IMR-90 (cell line): ENCODE data around the gene F13A1. TPM values are rescaled to one million over a fixed set of nuclear protein-coding genes. Genes with fewer than 3 reads are reported as not detected.

Source experiments
- ATAC-seq: fragments of 200-7000 bp; cut with Tn5 transposase; 2 replicates; pipeline ENCODE4 v1.9.1; 2020; ENCODE audit warnings: low read depth, mild to moderate bottlenecking, moderate library complexity
- BruUV-seq: library from RNA; stranded (reverse); fragments of 400-500 nt; replicated peaks from 2 replicates; lab custom pipeline; 2021; lab: Mats Ljungman, UMichigan
- CTCF ChIA-PET: fragments of 300-600 bp; formaldehyde crosslinking; extraction: SDS; loops from one replicate; lab custom pipeline; 2021; ENCODE audit warnings: antibody characterized with exemption; lab: Yijun Ruan, JAX
- POLR2A ChIA-PET: fragments of 300-600 bp; sonication (Branson Sonifier 250); formaldehyde crosslinking; loops from one replicate; lab custom pipeline; 2022; ENCODE audit warnings: antibody characterized with exemption; ENCODE audit not compliant: unreplicated experiment; lab: Charles Lee
- DNase-seq: peaks from one replicate; pipeline ENCODE4 v3.0.0; 2013
- H2AFZ ChIP-seq: replicated peaks from 2 replicates; pipeline ENCODE3; 2013; ENCODE audit warnings: low read length, mild to moderate bottlenecking; ENCODE audit not compliant: poor library complexity
- H2AK5ac ChIP-seq: 2 replicates; pipeline ENCODE4 v1.6.1; 2013; ENCODE audit warnings: low read depth, low read length, inconsistent platforms
- H2AK9ac ChIP-seq: replicated peaks from 2 replicates; pipeline ENCODE3; 2013; ENCODE audit warnings: mild to moderate bottlenecking, low read depth, low read length, moderate library complexity; ENCODE audit not compliant: poor library complexity
- H2BK120ac ChIP-seq: 2 replicates; pipeline ENCODE4 v1.6.1; 2013; ENCODE audit warnings: low read depth, low read length, inconsistent platforms
- H2BK15ac ChIP-seq: 3 replicates; pipeline ENCODE4 v1.6.1; 2013; ENCODE audit warnings: low read depth, low read length, inconsistent platforms
- H2BK20ac ChIP-seq: 2 replicates; pipeline ENCODE4 v1.6.1; 2013; ENCODE audit warnings: low read depth, mild to moderate bottlenecking, inconsistent platforms, low read length, moderate library complexity
- H2BK5ac ChIP-seq: 2 replicates; pipeline ENCODE4 v1.6.1; 2013; ENCODE audit warnings: mild to moderate bottlenecking, low read depth, low read length, inconsistent platforms; ENCODE audit not compliant: poor library complexity, severe bottlenecking
- H3K14ac ChIP-seq: replicated peaks from 2 replicates; pipeline ENCODE4 v1.6.1; 2013; ENCODE audit warnings: low read depth, low read length, inconsistent platforms
- H3K18ac ChIP-seq: 2 replicates; pipeline ENCODE4 v1.6.1; 2013; ENCODE audit warnings: low read depth, low read length, control low read depth
- H3K23ac ChIP-seq: 2 replicates; pipeline ENCODE4 v1.6.1; 2013; ENCODE audit warnings: low read depth, low read length, inconsistent platforms
- H3K27ac ChIP-seq: 2 replicates; pipeline ENCODE4 v1.5.1; 2013; ENCODE audit warnings: mild to moderate bottlenecking, control low read depth, low read length; ENCODE audit not compliant: insufficient read depth
- H3K27me3 ChIP-seq: 2 replicates; pipeline ENCODE4 v1.6.1; 2013; ENCODE audit warnings: low read length; ENCODE audit not compliant: control insufficient read depth, insufficient read depth
- H3K36me3 ChIP-seq: 2 replicates; pipeline ENCODE4 v1.6.1; 2013; ENCODE audit warnings: low read length, mixed read lengths; ENCODE audit not compliant: control insufficient read depth, insufficient read depth
- H3K4ac ChIP-seq: 2 replicates; pipeline ENCODE4 v1.6.1; 2013; ENCODE audit warnings: low read depth, low read length, inconsistent platforms
- H3K4me1 ChIP-seq: 2 replicates; pipeline ENCODE4 v1.6.1; 2013; ENCODE audit warnings: low read length, mixed read lengths; ENCODE audit not compliant: control insufficient read depth, insufficient read depth
- H3K4me2 ChIP-seq: 2 replicates; pipeline ENCODE4 v1.6.1; 2013; ENCODE audit warnings: low read depth, mild to moderate bottlenecking, control low read depth, low read length, moderate library complexity
- H3K4me3 ChIP-seq: 2 replicates; pipeline ENCODE4 v1.5.1; 2013; ENCODE audit warnings: low read depth, mild to moderate bottlenecking, control low read depth, low read length, moderate library complexity; ENCODE audit not compliant: insufficient read depth
- H3K56ac ChIP-seq: 2 replicates; pipeline ENCODE4 v1.6.1; 2013; ENCODE audit warnings: low read length, inconsistent platforms; ENCODE audit not compliant: insufficient read depth; ENCODE audit errors: extremely low read depth
- H3K79me1 ChIP-seq, 2 experiments: 2 replicates each; pipeline ENCODE4 v1.6.1; 2013; ENCODE audit warnings: low read length in 2 of 2, inconsistent platforms in 1 of 2, low read depth in 1 of 2
- H3K9ac ChIP-seq: 2 replicates; pipeline ENCODE4 v1.6.1; 2013; ENCODE audit warnings: low read depth, low read length, control low read depth
- H3K9me1 ChIP-seq: 2 replicates; pipeline ENCODE4 v1.6.1; 2013; ENCODE audit warnings: low read length, inconsistent platforms; ENCODE audit not compliant: insufficient read depth
- H3K9me3 ChIP-seq: 2 replicates; pipeline ENCODE4 v1.6.1; 2013; ENCODE audit warnings: low read length; ENCODE audit not compliant: control insufficient read depth, insufficient read depth
- H4K20me1 ChIP-seq: 2 replicates; pipeline ENCODE4 v1.6.1; 2013; ENCODE audit warnings: low read length, inconsistent platforms; ENCODE audit not compliant: insufficient read depth
- H4K5ac ChIP-seq: 2 replicates; pipeline ENCODE4 v1.6.1; 2013; ENCODE audit warnings: mild to moderate bottlenecking, low read depth, low read length, control low read depth
- H4K8ac ChIP-seq, 2 experiments: 2 replicates each; pipeline ENCODE4 v1.6.1; 2013; ENCODE audit warnings: low read depth in 2 of 2, low read length in 2 of 2, control low read depth in 1 of 2, inconsistent platforms in 1 of 2
- H4K91ac ChIP-seq: 2 replicates; pipeline ENCODE4 v1.6.1; 2013; ENCODE audit warnings: low read depth, low read length, inconsistent platforms; ENCODE audit not compliant: insufficient read depth
- BHLHE40 ChIP-seq: fragments of 150-350 bp; IDR thresholded peaks from 2 replicates; pipeline ENCODE4 v1.6.1; 2016; ENCODE audit warnings: mild to moderate bottlenecking, low read depth, low read length
- CEBPB ChIP-seq: IDR thresholded peaks from 2 replicates; pipeline ENCODE4 v1.6.1; 2012; ENCODE audit warnings: low read depth, low read length, improper control_type of control experiment
- CHD1 ChIP-seq: IDR thresholded peaks from 2 replicates; pipeline ENCODE4 v1.6.1; 2012; ENCODE audit warnings: low read depth, low read length, improper control_type of control experiment
- FOS ChIP-seq: fragments of 150-350 bp; IDR thresholded peaks from 2 replicates; pipeline ENCODE4 v1.6.1; 2016; ENCODE audit warnings: low read depth, low read length
- MAFK ChIP-seq: IDR thresholded peaks from 2 replicates; pipeline ENCODE4 v1.6.1; 2012; ENCODE audit warnings: low read depth, low read length, improper control_type of control experiment
- MAZ ChIP-seq: IDR thresholded peaks from 2 replicates; pipeline ENCODE4 v1.6.1; 2012; ENCODE audit warnings: low read depth, mild to moderate bottlenecking, low read length, improper control_type of control experiment, moderate library complexity, borderline replicate concordance
- MXI1 ChIP-seq: IDR thresholded peaks from 2 replicates; pipeline ENCODE4 v1.6.1; 2012; ENCODE audit warnings: low read depth, mild to moderate bottlenecking, low read length, moderate library complexity, borderline replicate concordance
- NFE2L2 ChIP-seq: fragments of 150-350 bp; IDR thresholded peaks from 2 replicates; pipeline ENCODE4 v1.6.1; 2016; ENCODE audit warnings: low read depth, mild to moderate bottlenecking, low read length
- POLR2A ChIP-seq: IDR thresholded peaks from 2 replicates; pipeline ENCODE4 v1.6.1; 2012; ENCODE audit warnings: mild to moderate bottlenecking, low read depth, low read length
- RAD21 ChIP-seq: IDR thresholded peaks from 2 replicates; pipeline ENCODE4 v1.6.1; 2012; ENCODE audit warnings: low read length, improper control_type of control experiment
- RCOR1 ChIP-seq: IDR thresholded peaks from 2 replicates; pipeline ENCODE4 v1.6.1; 2012; ENCODE audit warnings: mild to moderate bottlenecking, low read length, improper control_type of control experiment; ENCODE audit not compliant: insufficient replicate concordance
- RFX5 ChIP-seq: IDR thresholded peaks from 2 replicates; pipeline ENCODE4 v1.8.0; 2012; ENCODE audit warnings: low read depth, mild to moderate bottlenecking, low read length, moderate library complexity
- SMC3 ChIP-seq: fragments of 150-350 bp; IDR thresholded peaks from 2 replicates; pipeline ENCODE4 v1.6.1; 2016; ENCODE audit warnings: low read depth, mild to moderate bottlenecking, antibody characterized with exemption, low read length, moderate library complexity
- WGBS, 2 experiments: methylation state at CpG; one replicate each; pipeline versions ENCODE4 v1.1.5 to v1.1.7; 2013; ENCODE audit warnings: missing lambda C conversion rate in 2 of 2; ENCODE audit not compliant: insufficient read length in 1 of 2; ENCODE audit errors: extremely low coverage in 2 of 2; 5-methylcytosine and 5-hydroxymethylcytosine counted together
- dilution Hi-C: fragments of 300-500 bp; cut with HindIII; formaldehyde crosslinking; loops from one replicate; pipeline ENCODE4 v1.14.3; 2018; ENCODE audit warnings: low sequenced_read_pairs; ENCODE audit not compliant: unreplicated experiment
- in situ Hi-C: fragments of 300-500 bp; cut with MboI; formaldehyde crosslinking; loops from 3 replicates; pipeline ENCODE4 v1.14.3; 2019; ENCODE audit warnings: low sequenced_read_pairs, inconsistent platforms, mixed read lengths
- intact Hi-C: fragments of 100-400 bp; cut with micrococcal nuclease; formaldehyde crosslinking; loops from 2 replicates; pipeline ENCODE4 v1.10.0; 2022
- polyA plus RNA-seq, 3 experiments: library from polyadenylated mRNA; depleted of rRNA; stranded (reverse); fragments of >200 nt; gene quantifications; 2 replicates each; pipeline ENCODE4 v1.2.3, GENCODE V29; 2012; ENCODE audit warnings: low replicate concordance in 1 of 3
- total RNA-seq: library from RNA; depleted of rRNA; stranded (reverse); fragments of >200 nt; gene quantifications from 2 replicates; pipeline ENCODE4 v1.2.3, GENCODE V29; 2012
- TF ChIP-seq, protein P1 (sequence below): fragments of 150-350 bp; IDR thresholded peaks from 2 replicates; pipeline ENCODE4 v1.6.1; 2017; ENCODE audit warnings: mild to moderate bottlenecking, antibody characterized with exemption, low read length, low read depth
- TF ChIP-seq, protein P2 (sequence below): conservative IDR thresholded peaks from 2 replicates; pipeline ENCODE4 v1.5.1; 2012; ENCODE audit warnings: mild to moderate bottlenecking, low read depth, low read length, improper control_type of control experiment
- TF ChIP-seq, protein P3 (sequence below): fragments of 150-350 bp; IDR thresholded peaks from 2 replicates; pipeline ENCODE4 v1.6.1; 2016; ENCODE audit warnings: low read depth, mild to moderate bottlenecking, low read length, moderate library complexity, borderline replicate concordance

F13A1 gene
- total and polyA plus RNA-seq, 2 of the 4 experiments (the other 2 are of a cell fraction), result not detected

DNA sequence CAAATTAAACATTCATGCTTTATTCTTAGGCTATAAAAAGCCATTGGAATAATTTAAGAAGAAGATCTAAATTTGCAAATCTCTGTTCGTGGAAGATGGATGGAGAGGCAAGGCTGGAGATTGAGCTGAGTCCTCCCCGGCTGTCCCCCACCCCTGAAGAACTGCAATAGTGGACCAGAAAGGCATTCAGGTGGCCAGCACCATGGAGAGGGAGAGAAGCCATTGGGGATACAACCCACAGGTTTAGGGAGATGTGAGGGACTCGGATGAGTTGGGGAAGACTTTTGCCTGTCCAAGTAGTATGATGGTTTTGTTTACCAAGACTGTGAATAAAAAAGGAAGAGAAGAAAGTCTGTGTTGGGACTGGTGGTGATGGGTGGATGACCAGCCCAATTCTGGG is 120.8 kb downstream of the F13A1 start:
- in situ Hi-C loops (no loop called here), intact Hi-C loops (no loop called here), dilution Hi-C loops (no loop called here)
- Histone ChIP-seq H3K14ac (no peak overlapping the region), H2AFZ (no peak overlapping the region), H2BK20ac (no peak overlapping the region), H2AK5ac (no peak overlapping the region), H3K9me3 (peaks cover 22% of the 10 kb centered on the region), H3K27me3 (no peaks in the 10 kb centered on the region), H2BK120ac (no peak overlapping the region), H4K5ac (no peak overlapping the region), H4K20me1 (no peaks in the 10 kb centered on the region), H2BK15ac (no peak overlapping the region), H3K9me1 (no peaks in the 10 kb centered on the region), H3K79me1 (no peaks in the 10 kb centered on the region), H3K23ac (no peak overlapping the region), H3K18ac (no peak overlapping the region), H3K4me2 (no peak overlapping the region), H3K4ac (no peak overlapping the region), H4K8ac (no peak overlapping the region), H3K36me3 (no peaks in the 10 kb centered on the region), H2AK9ac (no peak overlapping the region), H4K91ac (no peak overlapping the region), H3K56ac (no peak overlapping the region), H3K4me3 (no peak overlapping the region), H2BK5ac (no peak overlapping the region), H3K27ac (no peak overlapping the region), H3K4me1 (no peaks in the 10 kb centered on the region), H3K9ac (no peak overlapping the region)
- CTCF ChIA-PET, result no interaction called here
- WGBS, 2 experiments, result no CpG with 5 or more reads among the region's 3 CpGs
- DNase-seq (no peak), ATAC-seq (no peak)
- POLR2A ChIA-PET, result no interaction called here
- TF ChIP-seq POLR2A, result no peak
- no peak for TF ChIP-seq MXI1
- no peak for TF ChIP-seq FOS
- TF ChIP-seq, protein P1, sequence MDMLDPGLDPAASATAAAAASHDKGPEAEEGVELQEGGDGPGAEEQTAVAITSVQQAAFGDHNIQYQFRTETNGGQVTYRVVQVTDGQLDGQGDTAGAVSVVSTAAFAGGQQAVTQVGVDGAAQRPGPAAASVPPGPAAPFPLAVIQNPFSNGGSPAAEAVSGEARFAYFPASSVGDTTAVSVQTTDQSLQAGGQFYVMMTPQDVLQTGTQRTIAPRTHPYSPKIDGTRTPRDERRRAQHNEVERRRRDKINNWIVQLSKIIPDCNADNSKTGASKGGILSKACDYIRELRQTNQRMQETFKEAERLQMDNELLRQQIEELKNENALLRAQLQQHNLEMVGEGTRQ, result no peak
- TF ChIP-seq NFE2L2, result no peak
- TF ChIP-seq MAZ, result no peak
- TF ChIP-seq BHLHE40, result no peak
- TF ChIP-seq CEBPB, result no peak
- no peak for TF ChIP-seq RCOR1
- TF ChIP-seq, protein P2, sequence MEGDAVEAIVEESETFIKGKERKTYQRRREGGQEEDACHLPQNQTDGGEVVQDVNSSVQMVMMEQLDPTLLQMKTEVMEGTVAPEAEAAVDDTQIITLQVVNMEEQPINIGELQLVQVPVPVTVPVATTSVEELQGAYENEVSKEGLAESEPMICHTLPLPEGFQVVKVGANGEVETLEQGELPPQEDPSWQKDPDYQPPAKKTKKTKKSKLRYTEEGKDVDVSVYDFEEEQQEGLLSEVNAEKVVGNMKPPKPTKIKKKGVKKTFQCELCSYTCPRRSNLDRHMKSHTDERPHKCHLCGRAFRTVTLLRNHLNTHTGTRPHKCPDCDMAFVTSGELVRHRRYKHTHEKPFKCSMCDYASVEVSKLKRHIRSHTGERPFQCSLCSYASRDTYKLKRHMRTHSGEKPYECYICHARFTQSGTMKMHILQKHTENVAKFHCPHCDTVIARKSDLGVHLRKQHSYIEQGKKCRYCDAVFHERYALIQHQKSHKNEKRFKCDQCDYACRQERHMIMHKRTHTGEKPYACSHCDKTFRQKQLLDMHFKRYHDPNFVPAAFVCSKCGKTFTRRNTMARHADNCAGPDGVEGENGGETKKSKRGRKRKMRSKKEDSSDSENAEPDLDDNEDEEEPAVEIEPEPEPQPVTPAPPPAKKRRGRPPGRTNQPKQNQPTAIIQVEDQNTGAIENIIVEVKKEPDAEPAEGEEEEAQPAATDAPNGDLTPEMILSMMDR, result no peak
- TF ChIP-seq SMC3, result no peak
- no peak for TF ChIP-seq CHD1
- TF ChIP-seq, protein P3, sequence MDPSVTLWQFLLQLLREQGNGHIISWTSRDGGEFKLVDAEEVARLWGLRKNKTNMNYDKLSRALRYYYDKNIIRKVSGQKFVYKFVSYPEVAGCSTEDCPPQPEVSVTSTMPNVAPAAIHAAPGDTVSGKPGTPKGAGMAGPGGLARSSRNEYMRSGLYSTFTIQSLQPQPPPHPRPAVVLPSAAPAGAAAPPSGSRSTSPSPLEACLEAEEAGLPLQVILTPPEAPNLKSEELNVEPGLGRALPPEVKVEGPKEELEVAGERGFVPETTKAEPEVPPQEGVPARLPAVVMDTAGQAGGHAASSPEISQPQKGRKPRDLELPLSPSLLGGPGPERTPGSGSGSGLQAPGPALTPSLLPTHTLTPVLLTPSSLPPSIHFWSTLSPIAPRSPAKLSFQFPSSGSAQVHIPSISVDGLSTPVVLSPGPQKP, result no peak
- TF ChIP-seq MAFK, result no peak
- TF ChIP-seq RAD21, result no peak
- TF ChIP-seq RFX5, result no peak
- no TSS peak for BruUV-seq
